Panc1 (cell line): ENCODE data around the gene DYNC1I1. TPM values are rescaled to one million over a fixed set of nuclear protein-coding genes. Genes with fewer than 3 reads are reported as not detected.

Source experiments
- ATAC-seq: fragments of 200-7000 bp; cut with Tn5 transposase; 2 replicates; pipeline ENCODE4 v1.9.1; 2020; ENCODE audit warnings: mild to moderate bottlenecking, moderate library complexity
- BruUV-seq: library from RNA; stranded (reverse); fragments of 400-500 nt; replicated peaks from 2 replicates; lab custom pipeline; 2021; lab: Mats Ljungman, UMichigan
- CTCF ChIA-PET: fragments of 300-600 bp; sonication (Branson Sonifier 250); formaldehyde crosslinking; loops from one replicate; lab custom pipeline; 2022; ENCODE audit warnings: antibody characterized with exemption; lab: Charles Lee
- POLR2A ChIA-PET: fragments of 300-600 bp; sonication (Branson Sonifier 250); formaldehyde crosslinking; loops from one replicate; lab custom pipeline; 2022; ENCODE audit warnings: antibody characterized with exemption; lab: Charles Lee
- DNase-seq: peaks from one replicate; pipeline ENCODE4 v3.0.0-alpha.2; 2010; ENCODE audit warnings: low read depth, low spot score
- H3K27ac ChIP-seq: 2 replicates; pipeline ENCODE4 v1.5.1; 2011; ENCODE audit warnings: mild to moderate bottlenecking, low read length, inconsistent platforms
- H3K27me3 ChIP-seq: fragments of 200-500 bp; sonication (Bioruptor generic); 2 replicates; pipeline ENCODE4 v1.6.0; 2014; ENCODE audit warnings: low read length, inconsistent platforms; ENCODE audit not compliant: control insufficient read depth, insufficient read depth
- H3K36me3 ChIP-seq: fragments of 200-500 bp; sonication (Bioruptor generic); 2 replicates; pipeline ENCODE4 v1.5.1; 2014; ENCODE audit warnings: inconsistent platforms, mild to moderate bottlenecking, low read length, moderate library complexity; ENCODE audit not compliant: control insufficient read depth, insufficient read depth
- H3K4me1 ChIP-seq: 2 replicates; pipeline ENCODE4 v1.5.1; 2011; ENCODE audit warnings: inconsistent platforms, mild to moderate bottlenecking, low read length, moderate library complexity; ENCODE audit not compliant: control insufficient read depth, insufficient read depth
- H3K4me3 ChIP-seq, 2 experiments: 2 replicates each; pipeline ENCODE4 v1.5.1; 2011 to 2012; ENCODE audit warnings: low read depth in 2 of 2, low read length in 2 of 2, mild to moderate bottlenecking in 2 of 2, inconsistent platforms in 1 of 2, moderate library complexity in 1 of 2
- H3K9me3 ChIP-seq: fragments of 200-500 bp; sonication (Bioruptor generic); 2 replicates; pipeline ENCODE4 v1.5.1; 2014; ENCODE audit warnings: low read depth, mild to moderate bottlenecking, inconsistent platforms, low read length, moderate library complexity; ENCODE audit not compliant: control insufficient read depth, insufficient read depth
- POLR2AphosphoS5 ChIP-seq: IDR thresholded peaks from 2 replicates; pipeline ENCODE4 v1.6.1; 2012; ENCODE audit warnings: mild to moderate bottlenecking, low read depth, low read length, moderate library complexity
- SIN3A ChIP-seq: IDR thresholded peaks from 2 replicates; pipeline ENCODE4 v1.6.1; 2012; ENCODE audit warnings: low read depth, mild to moderate bottlenecking, low read length, moderate library complexity, borderline replicate concordance; ENCODE audit not compliant: insufficient read depth
- TCF7L2 ChIP-seq: IDR thresholded peaks from 2 replicates; pipeline ENCODE4 v1.6.1; 2011; ENCODE audit warnings: mild to moderate bottlenecking, low read depth, low read length, inconsistent platforms
- in situ Hi-C: cut with HindIII; loops from 2 replicates; pipeline ENCODE4 v1.10.0; 2016; ENCODE audit warnings: low sequenced_read_pairs, low pct_unique_long_range_greater_than_20kb
- intact Hi-C: fragments of 100-400 bp; cut with micrococcal nuclease; formaldehyde crosslinking; loops from one replicate; pipeline ENCODE4 v1.10.0; 2022; ENCODE audit not compliant: unreplicated experiment
- total RNA-seq: library from RNA; stranded (reverse); gene quantifications from one replicate; pipeline ENCODE4 v1.2.1, GENCODE V29; 2021; ENCODE audit not compliant: unreplicated experiment
- TF ChIP-seq, protein P1 (sequence below): fragments of 450-650 bp; IDR thresholded peaks from 2 replicates; pipeline ENCODE4 v1.5.1; 2017; ENCODE audit warnings: mild to moderate bottlenecking
- TF ChIP-seq, protein P2 (sequence below), 2 experiments: IDR thresholded peaks; 2 replicates each; pipeline ENCODE4 v1.6.1; 2011 to 2012; ENCODE audit warnings: low read depth in 2 of 2, control low read depth in 1 of 2, low read length in 1 of 2, mild to moderate bottlenecking in 1 of 2, moderate library complexity in 1 of 2; ENCODE audit not compliant: insufficient read depth in 1 of 2

DYNC1I1 gene
- total RNA-seq, 1 experiment from 2014 or later, result 0.13 TPM

DNA sequence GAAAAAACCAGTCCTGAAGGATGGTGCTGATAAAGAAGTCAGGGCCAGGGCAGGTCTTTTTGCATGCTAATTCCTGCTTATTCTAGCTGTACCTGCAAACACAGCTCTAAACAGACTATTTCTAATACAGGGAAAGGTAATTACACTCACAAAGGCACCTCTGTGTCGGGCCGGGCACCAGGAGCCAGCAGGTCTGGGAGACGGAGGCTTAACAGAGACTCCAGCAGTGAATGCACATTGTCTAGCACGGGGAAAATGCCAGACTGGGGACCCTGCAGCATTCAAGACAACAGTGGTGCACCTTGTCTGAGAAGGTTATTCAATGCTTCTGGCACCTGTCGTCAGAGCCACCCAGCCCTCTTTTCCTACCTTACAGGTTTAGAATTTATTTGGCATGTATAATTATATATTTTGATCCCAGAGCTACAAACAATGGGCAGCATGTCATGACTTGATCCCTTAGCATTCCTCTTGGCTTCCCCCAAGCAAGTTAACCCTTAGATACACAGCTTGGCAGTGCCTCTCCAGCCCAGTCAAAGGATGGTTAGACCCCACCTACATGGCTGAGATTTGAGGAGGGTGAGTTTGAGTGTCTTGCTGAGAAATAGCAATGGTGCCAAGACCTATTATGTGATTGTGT, 364.4 kb downstream of the DYNC1I1 start:
- TF ChIP-seq SIN3A, result no peak
- TF ChIP-seq, protein P1, sequence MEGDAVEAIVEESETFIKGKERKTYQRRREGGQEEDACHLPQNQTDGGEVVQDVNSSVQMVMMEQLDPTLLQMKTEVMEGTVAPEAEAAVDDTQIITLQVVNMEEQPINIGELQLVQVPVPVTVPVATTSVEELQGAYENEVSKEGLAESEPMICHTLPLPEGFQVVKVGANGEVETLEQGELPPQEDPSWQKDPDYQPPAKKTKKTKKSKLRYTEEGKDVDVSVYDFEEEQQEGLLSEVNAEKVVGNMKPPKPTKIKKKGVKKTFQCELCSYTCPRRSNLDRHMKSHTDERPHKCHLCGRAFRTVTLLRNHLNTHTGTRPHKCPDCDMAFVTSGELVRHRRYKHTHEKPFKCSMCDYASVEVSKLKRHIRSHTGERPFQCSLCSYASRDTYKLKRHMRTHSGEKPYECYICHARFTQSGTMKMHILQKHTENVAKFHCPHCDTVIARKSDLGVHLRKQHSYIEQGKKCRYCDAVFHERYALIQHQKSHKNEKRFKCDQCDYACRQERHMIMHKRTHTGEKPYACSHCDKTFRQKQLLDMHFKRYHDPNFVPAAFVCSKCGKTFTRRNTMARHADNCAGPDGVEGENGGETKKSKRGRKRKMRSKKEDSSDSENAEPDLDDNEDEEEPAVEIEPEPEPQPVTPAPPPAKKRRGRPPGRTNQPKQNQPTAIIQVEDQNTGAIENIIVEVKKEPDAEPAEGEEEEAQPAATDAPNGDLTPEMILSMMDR, result no peak
- POLR2A ChIA-PET, result no interaction called here
- no TSS peak for BruUV-seq
- CTCF ChIA-PET, result no interaction called here
- Histone ChIP-seq H3K27me3 (no peaks in the 10 kb centered on the region), H3K9me3 (no peaks in the 10 kb centered on the region), H3K4me3 (no peak overlapping the region), H3K4me1 (no peaks in the 10 kb centered on the region), H3K36me3 (peaks cover 4% of the 10 kb centered on the region), H3K27ac (no peak overlapping the region)
- ATAC-seq (no peak), DNase-seq (no peak)
- intact Hi-C loops (no loop called here), in situ Hi-C loops (no loop called here)

DNA sequence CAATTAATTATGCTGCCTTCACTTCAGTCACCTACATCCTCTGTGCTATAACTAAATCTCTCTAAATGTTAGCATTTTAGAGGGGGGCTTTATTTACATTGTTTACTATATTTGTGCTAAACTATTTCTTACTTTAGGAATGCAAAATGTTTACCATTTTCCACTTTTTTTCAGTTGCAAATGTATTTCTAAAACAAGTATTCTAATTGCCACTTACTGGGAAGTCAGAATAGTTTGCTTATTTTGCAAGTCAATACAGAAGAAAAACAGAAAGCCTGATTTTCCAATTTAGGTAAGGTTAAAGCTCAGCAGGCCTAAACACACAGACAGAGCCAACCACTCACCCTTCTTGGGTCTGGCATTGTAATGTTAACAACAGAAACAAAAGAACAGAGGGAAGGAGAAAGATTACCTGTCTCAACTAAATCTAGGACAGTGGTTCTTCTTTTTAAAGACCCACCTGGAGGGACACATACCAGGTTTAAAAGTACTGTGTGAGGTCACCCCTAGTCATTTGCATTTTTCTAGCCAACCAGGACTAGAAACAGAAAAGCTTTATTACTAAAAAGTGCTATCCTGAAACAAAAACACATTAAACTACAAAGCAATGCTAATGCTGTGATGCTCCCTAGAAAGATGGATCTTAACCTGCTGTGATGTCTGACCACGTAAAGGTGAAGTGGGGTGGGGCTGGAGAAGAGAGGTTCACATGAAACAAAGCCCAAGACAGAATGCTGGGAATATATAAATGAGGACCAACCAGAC, 371.3 kb downstream of the DYNC1I1 start:
- no peaks in the 10 kb centered on the region for H3K9me3 ChIP-seq
- ChIA-PET CTCF (interaction anchor here (0.6 kb wide), 1 partner anchor 13 kb away, joined by 4 read pairs; no protein-coding TSS in a partner anchor), POLR2A (no interaction called here)
- ATAC-seq (no peak), DNase-seq (no peak)
- no TSS peak for BruUV-seq
- H3K4me3 ChIP-seq, result no peak overlapping the region
- intact Hi-C loops, result no loop called here
- H3K27ac ChIP-seq, result no peak overlapping the region
- peaks cover 16% of the 10 kb centered on the region for H3K36me3 ChIP-seq
- in situ Hi-C loops, result no loop called here
- H3K27me3 ChIP-seq, result no peaks in the 10 kb centered on the region
- no peaks in the 10 kb centered on the region for H3K4me1 ChIP-seq
- TF ChIP-seq, protein P1, result no peak
- TF ChIP-seq POLR2AphosphoS5 (no peak), SIN3A (no peak), TCF7L2 (no peak)
- TF ChIP-seq, protein P2, sequence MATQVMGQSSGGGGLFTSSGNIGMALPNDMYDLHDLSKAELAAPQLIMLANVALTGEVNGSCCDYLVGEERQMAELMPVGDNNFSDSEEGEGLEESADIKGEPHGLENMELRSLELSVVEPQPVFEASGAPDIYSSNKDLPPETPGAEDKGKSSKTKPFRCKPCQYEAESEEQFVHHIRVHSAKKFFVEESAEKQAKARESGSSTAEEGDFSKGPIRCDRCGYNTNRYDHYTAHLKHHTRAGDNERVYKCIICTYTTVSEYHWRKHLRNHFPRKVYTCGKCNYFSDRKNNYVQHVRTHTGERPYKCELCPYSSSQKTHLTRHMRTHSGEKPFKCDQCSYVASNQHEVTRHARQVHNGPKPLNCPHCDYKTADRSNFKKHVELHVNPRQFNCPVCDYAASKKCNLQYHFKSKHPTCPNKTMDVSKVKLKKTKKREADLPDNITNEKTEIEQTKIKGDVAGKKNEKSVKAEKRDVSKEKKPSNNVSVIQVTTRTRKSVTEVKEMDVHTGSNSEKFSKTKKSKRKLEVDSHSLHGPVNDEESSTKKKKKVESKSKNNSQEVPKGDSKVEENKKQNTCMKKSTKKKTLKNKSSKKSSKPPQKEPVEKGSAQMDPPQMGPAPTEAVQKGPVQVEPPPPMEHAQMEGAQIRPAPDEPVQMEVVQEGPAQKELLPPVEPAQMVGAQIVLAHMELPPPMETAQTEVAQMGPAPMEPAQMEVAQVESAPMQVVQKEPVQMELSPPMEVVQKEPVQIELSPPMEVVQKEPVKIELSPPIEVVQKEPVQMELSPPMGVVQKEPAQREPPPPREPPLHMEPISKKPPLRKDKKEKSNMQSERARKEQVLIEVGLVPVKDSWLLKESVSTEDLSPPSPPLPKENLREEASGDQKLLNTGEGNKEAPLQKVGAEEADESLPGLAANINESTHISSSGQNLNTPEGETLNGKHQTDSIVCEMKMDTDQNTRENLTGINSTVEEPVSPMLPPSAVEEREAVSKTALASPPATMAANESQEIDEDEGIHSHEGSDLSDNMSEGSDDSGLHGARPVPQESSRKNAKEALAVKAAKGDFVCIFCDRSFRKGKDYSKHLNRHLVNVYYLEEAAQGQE (IDR thresholded peaks at IDR 0.05; ENCODE audit: insufficient read depth in 1 of 2, low read depth in 2 of 2, low read length in 1 of 2), result no peak
